ENCODE data around the gene S1PR2.

Gene S1PR2

GRCh38 chr19:10224337-10224736 is 6.8 kb downstream of the S1PR2 start:
- Mint-ChIP-seq H3K36me3 (ENCODE audit: low read depth) (peaks cover 7% of the 10 kb centered on the region), H3K27me3 (ENCODE audit: low read depth) (no peaks in the 10 kb centered on the region), H3K4me3 (no peak overlapping the region), H3K9me3 (no peaks in the 10 kb centered on the region), H3K4me1 (ENCODE audit: low read depth) (peaks cover 10% of the 10 kb centered on the region), H3K27ac (no peak overlapping the region)
- no peak for DNase-seq (ENCODE audit: low spot score)

GRCh38 chr19:10223488-10224213 is 7.5 kb downstream of the S1PR2 start:
- no peak for DNase-seq (ENCODE audit: low spot score)
- Mint-ChIP-seq H3K9me3 (no peaks in the 10 kb centered on the region), H3K4me1 (ENCODE audit: low read depth) (peaks cover 3% of the 10 kb centered on the region), H3K27ac (no peak overlapping the region), H3K27me3 (ENCODE audit: low read depth) (no peaks in the 10 kb centered on the region), H3K36me3 (ENCODE audit: low read depth) (peaks cover 7% of the 10 kb centered on the region), H3K4me3 (no peak overlapping the region)

GRCh38 chr19:10222201-10222890 is 8.8 kb downstream of the S1PR2 start:
- Mint-ChIP-seq H3K27me3 (ENCODE audit: low read depth) (no peaks in the 10 kb centered on the region), H3K9me3 (no peaks in the 10 kb centered on the region), H3K4me3 (no peak overlapping the region), H3K4me1 (ENCODE audit: low read depth) (peaks cover 2% of the 10 kb centered on the region), H3K27ac (no peak overlapping the region), H3K36me3 (ENCODE audit: low read depth) (peaks cover 7% of the 10 kb centered on the region)
- no peak for DNase-seq (ENCODE audit: low spot score)

- Mint-ChIP-seq H3K36me3 (ENCODE audit: low read depth) (peaks cover 7% of the 10 kb centered on the region), H3K9me3 (no peaks in the 10 kb centered on the region), H3K4me1 (ENCODE audit: low read depth) (peaks cover 2% of the 10 kb centered on the region), H3K27ac (no peak overlapping the region), H3K4me3 (no peak overlapping the region), H3K27me3 (ENCODE audit: low read depth) (no peaks in the 10 kb centered on the region)
- no peak for DNase-seq (ENCODE audit: low spot score)
Measured at GRCh38 chr19:10220695-10221094, 10.4 kb downstream of the S1PR2 start.

GRCh38 chr19:10219678-10220077 is 11.5 kb downstream of the S1PR2 start:
- Mint-ChIP-seq H3K4me3 (no peak overlapping the region), H3K36me3 (ENCODE audit: low read depth) (peaks cover 7% of the 10 kb centered on the region), H3K9me3 (no peaks in the 10 kb centered on the region), H3K4me1 (ENCODE audit: low read depth) (peaks cover 2% of the 10 kb centered on the region), H3K27me3 (ENCODE audit: low read depth) (no peaks in the 10 kb centered on the region), H3K27ac (no peak overlapping the region)
- no peak for DNase-seq (ENCODE audit: low spot score)

GRCh38 chr19:10217085-10217484 is 14.0 kb downstream of the S1PR2 start:
- Mint-ChIP-seq H3K9me3 (no peaks in the 10 kb centered on the region), H3K27ac (no peak overlapping the region), H3K4me3 (no peak overlapping the region), H3K27me3 (ENCODE audit: low read depth) (no peaks in the 10 kb centered on the region), H3K36me3 (ENCODE audit: low read depth) (no peaks in the 10 kb centered on the region), H3K4me1 (ENCODE audit: low read depth) (no peaks in the 10 kb centered on the region)
- DNase-seq (ENCODE audit: low spot score) = no peak

- H3K4me3 Mint-ChIP-seq = no peak overlapping the region
- H3K36me3 Mint-ChIP-seq (ENCODE audit: low read depth) = no peaks in the 10 kb centered on the region
- H3K27me3 Mint-ChIP-seq (ENCODE audit: low read depth) = no peaks in the 10 kb centered on the region
- H3K4me1 Mint-ChIP-seq (ENCODE audit: low read depth) = no peaks in the 10 kb centered on the region
- H3K27ac Mint-ChIP-seq = no peak overlapping the region
- DNase-seq (ENCODE audit: low spot score) = no peak
- H3K9me3 Mint-ChIP-seq = no peaks in the 10 kb centered on the region
Measured at GRCh38 chr19:10214784-10215183, 16.3 kb downstream of the S1PR2 start.

- H3K4me1 Mint-ChIP-seq (ENCODE audit: low read depth) = no peaks in the 10 kb centered on the region
- no peak for DNase-seq (ENCODE audit: low spot score)
- H3K27ac Mint-ChIP-seq = no peak overlapping the region
- H3K36me3 Mint-ChIP-seq (ENCODE audit: low read depth) = no peaks in the 10 kb centered on the region
- H3K27me3 Mint-ChIP-seq (ENCODE audit: low read depth) = no peaks in the 10 kb centered on the region
- H3K9me3 Mint-ChIP-seq = peaks cover 10% of the 10 kb centered on the region
- no peak overlapping the region for H3K4me3 Mint-ChIP-seq
Measured at GRCh38 chr19:10211691-10212090, 19.4 kb downstream of the S1PR2 start.

GRCh38 chr19:10211061-10211460 is 20.1 kb downstream of the S1PR2 start:
- H3K36me3 Mint-ChIP-seq (ENCODE audit: low read depth) = no peaks in the 10 kb centered on the region
- DNase-seq (ENCODE audit: low spot score) = no peak
- no peak overlapping the region for H3K27ac Mint-ChIP-seq
- H3K4me1 Mint-ChIP-seq (ENCODE audit: low read depth) = no peaks in the 10 kb centered on the region
- no peaks in the 10 kb centered on the region for H3K27me3 Mint-ChIP-seq (ENCODE audit: low read depth)
- peaks cover 10% of the 10 kb centered on the region for H3K9me3 Mint-ChIP-seq
- H3K4me3 Mint-ChIP-seq = no peak overlapping the region

GRCh38 chr19:10209315-10209714 is 21.8 kb downstream of the S1PR2 start:
- H3K27ac Mint-ChIP-seq = no peak overlapping the region

GRCh38 chr19:10207026-10207425 is 24.1 kb downstream of the S1PR2 start:
- DNase-seq (ENCODE audit: low spot score) = no peak
- Mint-ChIP-seq H3K4me3 (no peak overlapping the region), H3K4me1 (ENCODE audit: low read depth) (no peaks in the 10 kb centered on the region), H3K27ac (no peak overlapping the region), H3K36me3 (ENCODE audit: low read depth) (no peaks in the 10 kb centered on the region), H3K9me3 (peaks cover 10% of the 10 kb centered on the region), H3K27me3 (ENCODE audit: low read depth) (no peaks in the 10 kb centered on the region)

More at GRCh38 chr19:10209315-10209714, 21.8 kb downstream of the S1PR2 start:
- Mint-ChIP-seq H3K27me3 (ENCODE audit: low read depth) (no peaks in the 10 kb centered on the region), H3K9me3 (peaks cover 10% of the 10 kb centered on the region), H3K4me3 (no peak overlapping the region), H3K4me1 (ENCODE audit: low read depth) (no peaks in the 10 kb centered on the region), H3K36me3 (ENCODE audit: low read depth) (no peaks in the 10 kb centered on the region)
- no peak for DNase-seq (ENCODE audit: low spot score)

- H3K4me3 Mint-ChIP-seq = no peak overlapping the region
- no peaks in the 10 kb centered on the region for H3K36me3 Mint-ChIP-seq (ENCODE audit: low read depth)
- no peak for DNase-seq (ENCODE audit: low spot score)
- peaks cover 10% of the 10 kb centered on the region for H3K9me3 Mint-ChIP-seq
- no peaks in the 10 kb centered on the region for H3K4me1 Mint-ChIP-seq (ENCODE audit: low read depth)
- H3K27ac Mint-ChIP-seq = no peak overlapping the region
- H3K27me3 Mint-ChIP-seq (ENCODE audit: low read depth) = no peaks in the 10 kb centered on the region
Measured at GRCh38 chr19:10206226-10206885, 24.8 kb downstream of the S1PR2 start.

- DNase-seq (ENCODE audit: low spot score) = no peak
- H3K9me3 Mint-ChIP-seq = peaks cover 10% of the 10 kb centered on the region
- H3K4me1 Mint-ChIP-seq (ENCODE audit: low read depth) = no peaks in the 10 kb centered on the region
- H3K27me3 Mint-ChIP-seq (ENCODE audit: low read depth) = no peaks in the 10 kb centered on the region
- H3K36me3 Mint-ChIP-seq (ENCODE audit: low read depth) = no peaks in the 10 kb centered on the region
- no peak overlapping the region for H3K27ac Mint-ChIP-seq
- H3K4me3 Mint-ChIP-seq = no peak overlapping the region
Measured at GRCh38 chr19:10205636-10206035, 25.5 kb downstream of the S1PR2 start.

- no peak for DNase-seq (ENCODE audit: low spot score)
- Mint-ChIP-seq H3K9me3 (peaks cover 10% of the 10 kb centered on the region), H3K27me3 (ENCODE audit: low read depth) (no peaks in the 10 kb centered on the region), H3K4me1 (ENCODE audit: low read depth) (peaks cover 6% of the 10 kb centered on the region), H3K4me3 (no peak overlapping the region), H3K36me3 (ENCODE audit: low read depth) (peaks cover 1% of the 10 kb centered on the region), H3K27ac (no peak overlapping the region)
Measured at GRCh38 chr19:10203686-10204085, 27.4 kb downstream of the S1PR2 start.
